Stimulated activated CD4-positive, alpha-beta T cell treated with anti-CD3 and anti-CD28 coated beads, TNF-alpha, amount 100 ng/mL, for 4 hours (primary cell): ENCODE results near the gene SVEP1.

Experiments used
- DNase-seq, 3 experiments: peaks; one replicate each; pipeline ENCODE4 v3.0.0-alpha.2; 2020; ENCODE audit warnings: low read depth in 3 of 3

Gene SVEP1

DNA sequence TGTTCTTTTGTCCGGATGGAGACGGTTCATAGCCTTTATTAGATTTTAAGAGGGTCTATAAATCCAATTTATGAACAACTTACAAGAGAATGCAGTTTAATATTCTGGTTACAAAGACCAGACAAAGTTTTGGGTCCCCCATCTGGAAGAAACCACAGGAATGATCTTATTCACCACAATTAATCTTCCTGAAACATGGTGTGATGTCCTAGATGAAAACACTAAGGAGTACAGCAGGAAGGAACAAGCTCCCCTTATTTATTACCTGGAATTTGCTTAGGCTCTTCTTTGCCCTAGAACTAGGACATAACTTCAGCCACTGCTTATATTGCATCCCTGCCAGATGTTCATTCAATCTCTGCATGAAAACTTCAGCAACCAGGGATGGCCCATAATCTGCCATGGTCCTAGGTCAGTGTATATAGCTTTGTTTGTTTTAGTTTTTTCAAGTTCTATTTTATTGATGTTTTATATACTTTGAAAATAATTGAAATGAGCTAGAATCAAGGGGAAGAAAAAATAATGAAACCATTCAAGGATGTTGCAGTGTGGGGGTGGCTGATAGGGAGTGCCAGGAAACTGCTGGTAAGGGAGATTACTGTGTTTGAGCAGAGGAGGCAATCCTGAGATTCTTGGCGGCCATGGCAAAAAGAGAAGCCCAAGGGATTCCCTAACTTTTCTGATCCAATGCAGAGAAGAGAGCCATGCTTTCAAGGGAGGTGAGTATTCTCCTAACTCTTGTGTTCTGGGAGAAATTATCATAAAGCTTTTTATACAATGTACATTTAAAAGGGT, 258.7 kb downstream of the SVEP1 start:
- no peak for DNase-seq

DNA sequence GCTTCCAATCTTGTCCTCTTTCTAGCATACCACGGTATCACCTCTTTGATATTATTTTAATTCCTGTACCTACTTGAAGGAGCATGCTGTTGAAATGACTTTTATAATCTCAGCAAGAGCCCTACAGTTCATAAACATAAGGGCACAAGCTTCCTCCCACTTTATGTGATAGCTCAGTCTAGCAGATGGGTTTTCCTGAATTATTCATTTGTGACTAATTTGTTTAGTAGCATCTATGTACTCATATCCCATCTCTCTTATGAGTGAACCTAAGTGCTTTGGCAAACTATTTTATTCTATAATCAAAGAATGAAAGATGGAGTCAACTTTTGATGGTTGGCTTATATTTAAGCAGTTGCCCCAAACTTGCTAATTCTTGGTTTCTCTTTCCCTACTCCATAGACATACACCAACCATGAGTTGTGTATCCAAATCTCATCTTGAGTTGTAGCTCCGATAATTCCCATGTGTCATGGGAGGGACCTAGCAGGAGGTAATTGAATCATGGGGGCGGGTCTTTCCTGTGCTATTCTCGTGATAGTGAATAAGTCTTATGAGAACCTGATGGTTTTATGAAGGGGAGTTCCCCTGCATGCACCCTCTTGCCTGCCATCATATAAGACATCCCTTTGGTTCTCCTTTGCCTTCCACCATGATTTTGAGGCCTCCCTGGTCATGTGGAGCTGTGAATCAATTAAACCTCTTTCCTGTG, 259.6 kb downstream of the SVEP1 start:
- DNase-seq = no peak

DNA sequence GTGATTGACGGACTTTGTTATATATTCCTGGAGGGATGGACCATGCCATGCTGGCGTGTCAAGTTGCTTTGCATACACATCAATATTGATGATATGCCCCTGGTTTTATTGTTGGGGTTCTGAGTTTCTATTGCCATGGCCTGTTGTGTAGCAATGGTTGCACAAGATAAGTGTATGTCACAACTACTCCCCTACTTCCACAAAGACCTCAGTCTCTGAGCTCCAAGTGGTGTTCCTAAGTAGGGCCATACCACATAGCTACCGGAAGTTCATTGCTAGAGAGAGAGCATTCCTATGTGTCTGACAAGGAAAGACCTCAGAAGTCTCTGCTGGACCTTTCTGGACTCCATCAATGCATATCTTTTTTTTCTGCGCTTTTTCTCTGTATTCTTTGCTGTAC, 261.6 kb downstream of the SVEP1 start:
- no peak for DNase-seq

DNA sequence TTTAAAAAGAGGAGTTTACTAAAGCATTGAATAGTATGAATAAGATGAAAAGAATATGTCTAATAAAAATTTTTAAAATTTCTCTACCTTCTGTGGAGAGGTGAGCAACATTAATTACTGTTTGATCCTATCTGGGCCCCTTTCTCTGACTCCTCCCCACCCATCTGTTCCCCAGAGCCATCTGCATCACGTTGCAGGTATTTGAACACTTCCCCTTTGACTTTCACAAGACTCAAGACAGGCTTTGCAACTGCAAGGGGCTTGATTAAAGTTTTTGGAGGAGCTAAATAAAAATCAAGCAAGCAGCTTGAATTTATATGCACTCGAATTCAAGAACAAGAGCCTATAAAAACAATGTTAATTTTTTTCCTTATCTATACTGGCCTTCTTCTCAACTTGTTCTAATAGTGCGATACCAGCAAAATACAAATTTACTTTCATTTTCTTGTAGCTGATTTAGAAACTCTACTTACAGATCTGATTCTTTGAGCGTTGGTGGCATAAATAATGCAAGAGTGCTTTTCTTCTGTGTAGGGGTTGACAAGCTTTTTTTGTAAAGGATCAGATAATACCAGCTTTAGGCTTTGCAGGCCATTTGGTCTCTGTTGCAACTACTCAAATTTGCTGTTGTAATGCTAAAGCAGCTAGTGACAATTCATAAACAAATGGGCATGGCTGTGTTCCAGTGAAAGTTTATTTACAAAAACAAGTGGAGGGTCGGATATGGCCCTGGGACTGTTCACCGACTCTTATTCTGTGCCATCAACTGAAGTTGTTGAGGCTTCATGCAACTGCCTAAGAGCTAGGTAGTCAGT, 263.1 kb downstream of the SVEP1 start:
- DNase-seq = no peak
